Panc1 (cell line): ENCODE measurements around the gene CHRNA1. TPM values are rescaled to one million over a fixed set of nuclear protein-coding genes. Genes with fewer than 3 reads are reported as not detected.

Experiments
- ATAC-seq: fragments of 200-7000 bp; cut with Tn5 transposase; 2 replicates; pipeline ENCODE4 v1.9.1; 2020; ENCODE audit warnings: mild to moderate bottlenecking, moderate library complexity
- BruUV-seq: library from RNA; stranded (reverse); fragments of 400-500 nt; replicated peaks from 2 replicates; lab custom pipeline; 2021; lab: Mats Ljungman, UMichigan
- CTCF ChIA-PET: fragments of 300-600 bp; sonication (Branson Sonifier 250); formaldehyde crosslinking; loops from one replicate; lab custom pipeline; 2022; ENCODE audit warnings: antibody characterized with exemption; lab: Charles Lee
- POLR2A ChIA-PET: fragments of 300-600 bp; sonication (Branson Sonifier 250); formaldehyde crosslinking; loops from one replicate; lab custom pipeline; 2022; ENCODE audit warnings: antibody characterized with exemption; lab: Charles Lee
- DNase-seq: peaks from one replicate; pipeline ENCODE4 v3.0.0-alpha.2; 2010; ENCODE audit warnings: low read depth, low spot score
- H3K27ac ChIP-seq: 2 replicates; pipeline ENCODE4 v1.5.1; 2011; ENCODE audit warnings: mild to moderate bottlenecking, low read length, inconsistent platforms
- H3K27me3 ChIP-seq: fragments of 200-500 bp; sonication (Bioruptor generic); 2 replicates; pipeline ENCODE4 v1.6.0; 2014; ENCODE audit warnings: low read length, inconsistent platforms; ENCODE audit not compliant: control insufficient read depth, insufficient read depth
- H3K36me3 ChIP-seq: fragments of 200-500 bp; sonication (Bioruptor generic); 2 replicates; pipeline ENCODE4 v1.5.1; 2014; ENCODE audit warnings: inconsistent platforms, mild to moderate bottlenecking, low read length, moderate library complexity; ENCODE audit not compliant: control insufficient read depth, insufficient read depth
- H3K4me1 ChIP-seq: 2 replicates; pipeline ENCODE4 v1.5.1; 2011; ENCODE audit warnings: inconsistent platforms, mild to moderate bottlenecking, low read length, moderate library complexity; ENCODE audit not compliant: control insufficient read depth, insufficient read depth
- H3K4me3 ChIP-seq, 2 experiments: 2 replicates each; pipeline ENCODE4 v1.5.1; 2011 to 2012; ENCODE audit warnings: low read depth in 2 of 2, low read length in 2 of 2, mild to moderate bottlenecking in 2 of 2, inconsistent platforms in 1 of 2, moderate library complexity in 1 of 2
- H3K9me3 ChIP-seq: fragments of 200-500 bp; sonication (Bioruptor generic); 2 replicates; pipeline ENCODE4 v1.5.1; 2014; ENCODE audit warnings: low read depth, mild to moderate bottlenecking, inconsistent platforms, low read length, moderate library complexity; ENCODE audit not compliant: control insufficient read depth, insufficient read depth
- CTCF ChIP-seq: fragments of 450-650 bp; IDR thresholded peaks from 2 replicates; pipeline ENCODE4 v1.5.1; 2017; ENCODE audit warnings: mild to moderate bottlenecking
- POLR2AphosphoS5 ChIP-seq: IDR thresholded peaks from 2 replicates; pipeline ENCODE4 v1.6.1; 2012; ENCODE audit warnings: mild to moderate bottlenecking, low read depth, low read length, moderate library complexity
- REST ChIP-seq, 2 experiments: IDR thresholded peaks; 2 replicates each; pipeline ENCODE4 v1.6.1; 2011 to 2012; ENCODE audit warnings: low read depth in 2 of 2, control low read depth in 1 of 2, low read length in 1 of 2, mild to moderate bottlenecking in 1 of 2, moderate library complexity in 1 of 2; ENCODE audit not compliant: insufficient read depth in 1 of 2
- SIN3A ChIP-seq: IDR thresholded peaks from 2 replicates; pipeline ENCODE4 v1.6.1; 2012; ENCODE audit warnings: low read depth, mild to moderate bottlenecking, low read length, moderate library complexity, borderline replicate concordance; ENCODE audit not compliant: insufficient read depth
- TCF7L2 ChIP-seq: IDR thresholded peaks from 2 replicates; pipeline ENCODE4 v1.6.1; 2011; ENCODE audit warnings: mild to moderate bottlenecking, low read depth, low read length, inconsistent platforms
- in situ Hi-C: cut with HindIII; loops from 2 replicates; pipeline ENCODE4 v1.10.0; 2016; ENCODE audit warnings: low sequenced_read_pairs, low pct_unique_long_range_greater_than_20kb
- intact Hi-C: fragments of 100-400 bp; cut with micrococcal nuclease; formaldehyde crosslinking; loops from one replicate; pipeline ENCODE4 v1.10.0; 2022; ENCODE audit not compliant: unreplicated experiment
- total RNA-seq: library from RNA; stranded (reverse); gene quantifications from one replicate; pipeline ENCODE4 v1.2.1, GENCODE V29; 2021; ENCODE audit not compliant: unreplicated experiment

Gene CHRNA1
- total RNA-seq, 1 experiment from 2014 or later: not detected

DNA sequence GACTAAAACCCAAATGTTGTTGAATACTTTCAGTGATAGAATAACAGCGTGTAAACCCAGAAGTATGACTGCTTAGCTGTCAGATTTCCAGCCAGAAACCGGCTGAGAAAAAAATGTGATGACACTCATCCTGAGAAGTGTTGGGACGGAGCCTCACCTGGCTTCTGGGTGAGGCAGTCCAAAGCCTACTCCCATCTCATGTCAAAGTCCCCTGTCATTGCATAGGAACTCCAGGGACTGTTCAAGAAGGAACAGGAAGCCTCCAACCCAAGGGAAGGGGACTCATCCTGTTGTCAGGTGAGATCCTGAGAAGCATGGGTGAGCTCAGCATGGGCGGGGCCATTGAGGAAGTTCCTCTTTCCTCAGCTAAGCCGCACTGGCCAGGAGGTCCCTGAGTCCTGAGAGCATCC, 11.3 kb upstream of the CHRNA1 start:
- in situ Hi-C loops: loop anchor here (25.0 kb wide), 1 partner anchor 187 kb away; no protein-coding TSS in a partner anchor
- Histone ChIP-seq H3K4me1 (peaks cover 9% of the 10 kb centered on the region), H3K27me3 (no peaks in the 10 kb centered on the region), H3K4me3 (no peak overlapping the region), H3K27ac (no peak overlapping the region), H3K36me3 (no peaks in the 10 kb centered on the region), H3K9me3 (no peaks in the 10 kb centered on the region)
- ChIA-PET POLR2A (interaction anchor here (0.5 kb wide), 1 partner anchor 11 kb away, joined by 4 read pairs; no protein-coding TSS in a partner anchor), CTCF (interaction anchor here (0.6 kb wide), 1 partner anchor 71 kb away, joined by 3 read pairs; no protein-coding TSS in a partner anchor)
- DNase-seq: no peak
- ATAC-seq: no peak
- TF ChIP-seq REST (IDR thresholded peaks at IDR 0.05; ENCODE audit: insufficient read depth in 1 of 2, low read depth in 2 of 2, low read length in 1 of 2): no peak
- no peak for TF ChIP-seq POLR2AphosphoS5
- TF ChIP-seq CTCF: no peak
- no peak for TF ChIP-seq SIN3A
- no peak for TF ChIP-seq TCF7L2
- BruUV-seq: no TSS peak
- intact Hi-C loops: no loop called here

DNA sequence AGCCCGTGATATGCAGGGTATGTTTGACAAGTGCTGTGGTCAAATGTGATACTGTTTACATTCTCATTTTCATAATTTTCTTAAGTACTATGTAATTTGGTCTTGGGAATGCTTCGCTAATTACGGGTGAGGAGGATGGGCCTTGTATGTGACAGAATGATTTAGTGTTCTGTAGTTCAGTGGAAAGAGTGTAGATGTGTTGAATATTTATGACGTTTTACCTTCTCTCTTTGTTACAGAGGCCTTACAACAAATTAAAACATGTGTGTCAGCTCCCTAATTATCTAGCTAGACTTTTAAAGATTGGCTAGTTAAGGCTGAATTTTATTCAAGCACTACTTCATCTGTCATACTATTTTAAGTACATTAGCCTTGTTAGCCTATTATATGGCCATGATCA, 10.6 kb upstream of the CHRNA1 start:
- no TSS peak for BruUV-seq
- intact Hi-C loops (loop anchor here (5.0 kb wide), 1 partner anchor 1322 kb away; the partner anchor contains the start of gene HOXD12), in situ Hi-C loops (loop anchor here (25.0 kb wide), 1 partner anchor 187 kb away; no protein-coding TSS in a partner anchor)
- no peak for ATAC-seq
- peaks cover 9% of the 10 kb centered on the region for H3K4me1 ChIP-seq
- no peak for DNase-seq
- no peaks in the 10 kb centered on the region for H3K27me3 ChIP-seq
- no peak overlapping the region for H3K4me3 ChIP-seq
- H3K9me3 ChIP-seq: no peaks in the 10 kb centered on the region
- no peak overlapping the region for H3K27ac ChIP-seq
- no peaks in the 10 kb centered on the region for H3K36me3 ChIP-seq
- ChIA-PET CTCF (interaction anchor here (0.6 kb wide), 1 partner anchor 70 kb away, joined by 3 read pairs; no protein-coding TSS in a partner anchor), POLR2A (no interaction called here)
- TF ChIP-seq SIN3A (no peak), POLR2AphosphoS5 (no peak), CTCF (no peak), TCF7L2 (no peak), REST (IDR thresholded peaks at IDR 0.05; ENCODE audit: insufficient read depth in 1 of 2, low read depth in 2 of 2, low read length in 1 of 2) (no peak)
